H1 (cell line): ENCODE measurements around the gene DYNC1H1. TPM values are rescaled to one million over a fixed set of nuclear protein-coding genes. Genes with fewer than 3 reads are reported as not detected.

Experiments used
- CHD7 ChIP-seq: fragments of 300-600 bp; sonication (generic); IDR thresholded peaks from 2 replicates; pipeline ENCODE4 v1.7.1; 2012; ENCODE audit warnings: low read length, moderate library complexity, mild to moderate bottlenecking, inconsistent platforms; ENCODE audit not compliant: insufficient replicate concordance
- SP2 ChIP-seq: IDR thresholded peaks from 2 replicates; pipeline ENCODE4 v1.6.1; 2012; ENCODE audit warnings: mild to moderate bottlenecking, low read length, inconsistent platforms
- polyA plus RNA-seq, 7 experiments: library from polyadenylated mRNA; depleted of rRNA in 3 of 7; stranded (reverse) in 5 of 7; unstranded in 2 of 7; fragments of >200 nt in 5 of 7; fragments of 200-250 nt in 2 of 7; gene quantifications; 1 replicate in 5 of 7; 2 replicates in 1 of 7; 4 replicates in 1 of 7; pipeline versions ENCODE4 v1.2.1 to v1.2.3, GENCODE V29; 2011 to 2013; ENCODE audit warnings: missing spikeins in 2 of 7, mixed read lengths in 2 of 7
- total RNA-seq: library from RNA; stranded (reverse); fragmentation: NEBNext Ultra II Directional; extraction: Animal tissue kit (Norgen Biotek cat#: 25700); gene quantifications from 2 replicates; pipeline ENCODE4 v1.2.1, GENCODE V29; 2021

The DYNC1H1 gene
- total and polyA plus RNA-seq, 2 of the 8 experiments (the other 6 are each of a cell fraction or from before 2014, with no cell fraction given), result 238 to 387 TPM

- TF ChIP-seq CHD7, result no peak
- no peak for TF ChIP-seq SP2
Observed at GRCh38 chr14:101939646-101940170, 24.7 kb upstream of the DYNC1H1 start (continued).
